GM18505 (cell line): ENCODE results near the gene PRR9.
"Not testable (repeated sequence)": the region's sequence is repeated elsewhere in the genome, so short reads cannot be mapped to it uniquely, and the experiment has no call there.

Experiments
- ATAC-seq: cut with Tn5 transposase; IDR thresholded peaks from one replicate; pipeline ENCODE4 v1.9.1; 2021; ENCODE audit not compliant: unreplicated experiment
- POLR2A ChIP-seq: IDR thresholded peaks from 4 replicates; pipeline ENCODE4 v1.6.1; 2011; ENCODE audit warnings: borderline replicate concordance; ENCODE audit not compliant: insufficient read depth, insufficient read length; ENCODE audit errors: extremely low read depth

PRR9 gene

GRCh38 chr1:153217744-153218416, 496 bp downstream of the PRR9 start:
- no peak for ATAC-seq
- no peak for TF ChIP-seq POLR2A

GRCh38 chr1:153220606-153221303, 3.4 kb downstream of the PRR9 start:
- TF ChIP-seq POLR2A, result no peak
- no peak for ATAC-seq

- ATAC-seq, result not testable (repeated sequence)
Measured at GRCh38 chr1:153223040-153223891, 5.9 kb downstream of the PRR9 start.

- TF ChIP-seq POLR2A, result no peak
- ATAC-seq, result no peak
Measured at GRCh38 chr1:153227810-153228209, 10.4 kb downstream of the PRR9 start.

GRCh38 chr1:153228491-153228890, 11.1 kb downstream of the PRR9 start:
- ATAC-seq, result no peak
- no peak for TF ChIP-seq POLR2A

- not testable (repeated sequence) for ATAC-seq
Measured at GRCh38 chr1:153229076-153229829, 11.9 kb downstream of the PRR9 start.

- no peak for TF ChIP-seq POLR2A
- ATAC-seq, result no peak
Measured at GRCh38 chr1:153231363-153231762, 14.0 kb downstream of the PRR9 start.

- no peak for TF ChIP-seq POLR2A
- ATAC-seq, result no peak
Measured at GRCh38 chr1:153231785-153232184, 14.4 kb downstream of the PRR9 start.

- no peak for ATAC-seq
- no peak for TF ChIP-seq POLR2A
Measured at GRCh38 chr1:153232553-153232952, 15.2 kb downstream of the PRR9 start.

GRCh38 chr1:153233448-153233847, 16.1 kb downstream of the PRR9 start:
- no peak for ATAC-seq

GRCh38 chr1:153238527-153238926, 21.1 kb downstream of the PRR9 start:
- no peak for TF ChIP-seq POLR2A
- no peak for ATAC-seq

More at GRCh38 chr1:153233448-153233847, 16.1 kb downstream of the PRR9 start:
- no peak for TF ChIP-seq POLR2A

- ATAC-seq, result no peak
- TF ChIP-seq POLR2A, result no peak
Measured at GRCh38 chr1:153242160-153242559, 24.8 kb downstream of the PRR9 start.

- no peak for TF ChIP-seq POLR2A
Measured at GRCh38 chr1:153245466-153245865, 28.1 kb downstream of the PRR9 start.

GRCh38 chr1:153246018-153246417, 28.6 kb downstream of the PRR9 start:
- TF ChIP-seq POLR2A, result no peak
- no peak for ATAC-seq

More at GRCh38 chr1:153245466-153245865, 28.1 kb downstream of the PRR9 start:
- no peak for ATAC-seq

- ATAC-seq, result no peak
- no peak for TF ChIP-seq POLR2A
Measured at GRCh38 chr1:153246825-153247224, 29.4 kb downstream of the PRR9 start.
